Type B pancreatic cell (in vitro differentiated cells): ENCODE results near the gene OSTN. TPM values are rescaled to one million over a fixed set of nuclear protein-coding genes. Genes with fewer than 3 reads are reported as not detected.

Experiments
- DNase-seq: peaks from one replicate; pipeline ENCODE4 v3.0.0; 2021; ENCODE audit warnings: mixed read lengths; ENCODE audit not compliant: unreplicated experiment; ENCODE audit errors: extremely low spot score
- H3K27ac Mint-ChIP-seq: 2 replicates; pipeline ENCODE4 v1.8.0; 2021; ENCODE audit warnings: mild to moderate bottlenecking, mixed read lengths
- H3K27me3 Mint-ChIP-seq: 2 replicates; pipeline ENCODE4 v1.8.0; 2021; ENCODE audit warnings: mixed read lengths
- H3K36me3 Mint-ChIP-seq: 2 replicates; pipeline ENCODE4 v1.8.0; 2021; ENCODE audit warnings: mixed read lengths
- H3K4me1 Mint-ChIP-seq: one replicate; pipeline ENCODE4 v1.8.0; 2021; ENCODE audit warnings: mixed read lengths; ENCODE audit not compliant: unreplicated experiment
- H3K4me3 Mint-ChIP-seq: 2 replicates; pipeline ENCODE4 v1.8.0; 2021; ENCODE audit warnings: mild to moderate bottlenecking, mixed read lengths
- H3K9me3 Mint-ChIP-seq: 2 replicates; pipeline ENCODE4 v1.8.0; 2021; ENCODE audit warnings: mixed read lengths
- total RNA-seq: library from RNA; stranded (reverse); gene quantifications from 2 replicates; pipeline ENCODE4 v1.2.1, GENCODE V29; 2021; ENCODE audit warnings: low replicate concordance
- TF ChIP-seq, protein P1 (sequence below): fragments of 200-600 bp; sonication (generic); conservative IDR thresholded peaks from 2 replicates; pipeline ENCODE4 v1.5.0; 2021; ENCODE audit warnings: antibody characterized with exemption, mild to moderate bottlenecking

Gene OSTN
- total RNA-seq, 1 donor from 2014 or later: 1.3 TPM

DNA sequence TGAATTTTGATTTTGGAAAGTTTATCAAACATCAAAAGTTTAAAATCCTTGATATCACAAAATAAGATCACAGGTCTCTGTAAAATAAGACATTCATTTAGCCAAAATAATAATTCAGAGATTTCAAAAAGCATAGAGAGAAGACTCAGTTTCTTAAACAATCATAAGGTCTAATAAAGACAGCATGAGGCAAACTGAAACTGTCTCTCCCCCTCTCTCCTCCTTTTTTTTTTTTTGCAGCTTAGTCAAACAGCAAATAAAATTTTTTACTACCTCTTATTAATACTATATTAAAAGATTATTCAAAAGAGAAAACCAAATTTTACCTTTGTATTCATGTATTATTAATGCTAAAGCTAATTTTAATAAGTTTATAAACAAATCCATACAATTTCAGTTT is 57.4 kb downstream of the OSTN start:
- no peak for DNase-seq
- H3K4me3 Mint-ChIP-seq: no peak overlapping the region
- H3K27ac Mint-ChIP-seq: no peak overlapping the region
- TF ChIP-seq, protein P1, sequence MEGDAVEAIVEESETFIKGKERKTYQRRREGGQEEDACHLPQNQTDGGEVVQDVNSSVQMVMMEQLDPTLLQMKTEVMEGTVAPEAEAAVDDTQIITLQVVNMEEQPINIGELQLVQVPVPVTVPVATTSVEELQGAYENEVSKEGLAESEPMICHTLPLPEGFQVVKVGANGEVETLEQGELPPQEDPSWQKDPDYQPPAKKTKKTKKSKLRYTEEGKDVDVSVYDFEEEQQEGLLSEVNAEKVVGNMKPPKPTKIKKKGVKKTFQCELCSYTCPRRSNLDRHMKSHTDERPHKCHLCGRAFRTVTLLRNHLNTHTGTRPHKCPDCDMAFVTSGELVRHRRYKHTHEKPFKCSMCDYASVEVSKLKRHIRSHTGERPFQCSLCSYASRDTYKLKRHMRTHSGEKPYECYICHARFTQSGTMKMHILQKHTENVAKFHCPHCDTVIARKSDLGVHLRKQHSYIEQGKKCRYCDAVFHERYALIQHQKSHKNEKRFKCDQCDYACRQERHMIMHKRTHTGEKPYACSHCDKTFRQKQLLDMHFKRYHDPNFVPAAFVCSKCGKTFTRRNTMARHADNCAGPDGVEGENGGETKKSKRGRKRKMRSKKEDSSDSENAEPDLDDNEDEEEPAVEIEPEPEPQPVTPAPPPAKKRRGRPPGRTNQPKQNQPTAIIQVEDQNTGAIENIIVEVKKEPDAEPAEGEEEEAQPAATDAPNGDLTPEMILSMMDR: no peak
- no peaks in the 10 kb centered on the region for H3K27me3 Mint-ChIP-seq
- no peaks in the 10 kb centered on the region for H3K9me3 Mint-ChIP-seq
- H3K4me1 Mint-ChIP-seq: no peaks in the 10 kb centered on the region
- H3K36me3 Mint-ChIP-seq: no peaks in the 10 kb centered on the region

DNA sequence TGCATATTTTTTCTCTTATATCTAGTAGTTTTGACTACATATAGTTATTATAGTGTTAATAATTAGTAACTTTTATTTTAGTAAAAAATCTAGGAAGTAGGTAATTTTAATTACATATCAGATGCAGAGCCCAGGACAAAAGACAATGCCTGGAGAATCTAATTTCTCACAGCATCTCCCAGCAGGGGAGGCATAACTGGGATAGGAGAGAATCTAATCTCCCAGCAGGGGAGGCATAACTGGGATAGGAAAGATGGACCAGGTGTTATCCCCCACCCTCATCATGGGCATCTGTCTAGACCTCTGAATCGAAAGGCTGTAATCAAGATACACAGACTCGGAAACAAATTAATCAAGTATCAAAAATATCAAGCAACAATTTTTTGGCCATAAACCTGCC is 58.2 kb downstream of the OSTN start:
- Mint-ChIP-seq H3K27me3 (no peaks in the 10 kb centered on the region), H3K36me3 (no peaks in the 10 kb centered on the region), H3K4me3 (no peak overlapping the region), H3K9me3 (no peaks in the 10 kb centered on the region), H3K27ac (no peak overlapping the region), H3K4me1 (no peaks in the 10 kb centered on the region)
- DNase-seq: no peak
- TF ChIP-seq, protein P1: no peak

DNA sequence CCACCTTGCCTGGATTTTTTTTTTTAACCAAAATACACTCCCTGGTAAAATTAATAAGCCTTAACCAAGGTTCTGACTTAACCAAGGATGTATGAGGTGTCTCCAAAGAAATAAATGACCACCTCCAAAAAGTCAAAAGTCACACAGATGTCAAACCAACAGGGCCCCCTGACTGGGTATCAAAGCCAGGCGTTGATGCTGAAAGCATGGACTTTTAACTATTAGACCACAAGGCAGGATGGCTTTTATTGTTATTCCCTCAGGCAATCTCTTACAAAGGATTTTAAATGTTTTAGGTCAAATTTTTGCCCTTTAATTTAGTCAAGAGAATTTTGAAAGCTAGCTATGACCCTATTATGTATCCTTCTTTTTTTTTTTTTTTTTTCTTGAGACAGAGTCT is 60.4 kb downstream of the OSTN start:
- Mint-ChIP-seq H3K4me1 (no peaks in the 10 kb centered on the region), H3K27ac (no peak overlapping the region), H3K4me3 (no peak overlapping the region), H3K36me3 (no peaks in the 10 kb centered on the region), H3K9me3 (no peaks in the 10 kb centered on the region), H3K27me3 (no peaks in the 10 kb centered on the region)
- DNase-seq: no peak
- TF ChIP-seq, protein P1: no peak

DNA sequence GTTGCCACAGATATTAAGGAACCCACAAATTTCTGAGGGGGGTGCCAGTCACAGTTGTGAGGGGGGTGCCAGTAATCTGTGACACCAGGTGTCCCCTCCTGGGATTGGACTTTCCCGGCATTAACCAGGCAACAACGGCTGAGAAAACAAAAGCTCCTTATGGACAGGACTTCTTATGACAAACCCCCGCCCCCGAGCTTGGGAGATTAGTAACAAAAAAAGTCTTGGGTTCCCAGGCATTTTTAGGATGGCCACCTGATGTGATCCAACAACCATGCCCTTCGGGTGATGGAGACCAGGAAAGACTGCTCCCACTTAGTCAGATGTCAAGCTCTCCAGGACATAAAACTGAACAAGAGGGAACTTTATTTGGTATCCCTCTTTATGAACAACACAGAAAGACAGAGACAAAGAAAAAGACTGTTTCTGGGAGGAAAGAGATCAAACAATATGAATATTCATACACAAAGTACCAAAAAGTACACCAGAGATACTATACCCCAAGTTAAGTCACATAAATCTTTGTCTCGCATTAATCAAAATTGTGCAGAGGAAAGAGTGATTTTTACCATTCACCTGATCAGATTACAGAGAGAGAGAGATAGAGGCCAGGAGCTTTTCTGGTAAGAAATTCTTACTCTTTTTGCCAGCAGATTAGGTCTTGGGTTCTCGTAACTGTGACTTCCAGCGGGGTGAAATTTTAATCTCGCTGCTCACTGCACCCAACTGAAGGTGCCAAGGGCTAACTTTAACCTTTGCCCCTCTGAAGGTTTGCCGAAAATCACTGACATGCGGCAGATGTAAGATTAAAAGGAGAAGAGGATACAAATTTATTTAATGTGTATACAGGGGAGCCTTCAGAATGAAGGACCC is 61.6 kb downstream of the OSTN start:
- Mint-ChIP-seq H3K4me3 (no peak overlapping the region), H3K27ac (no peak overlapping the region), H3K4me1 (no peaks in the 10 kb centered on the region), H3K27me3 (no peaks in the 10 kb centered on the region), H3K9me3 (no peaks in the 10 kb centered on the region), H3K36me3 (no peaks in the 10 kb centered on the region)
- DNase-seq: no peak
- TF ChIP-seq, protein P1: no peak

DNA sequence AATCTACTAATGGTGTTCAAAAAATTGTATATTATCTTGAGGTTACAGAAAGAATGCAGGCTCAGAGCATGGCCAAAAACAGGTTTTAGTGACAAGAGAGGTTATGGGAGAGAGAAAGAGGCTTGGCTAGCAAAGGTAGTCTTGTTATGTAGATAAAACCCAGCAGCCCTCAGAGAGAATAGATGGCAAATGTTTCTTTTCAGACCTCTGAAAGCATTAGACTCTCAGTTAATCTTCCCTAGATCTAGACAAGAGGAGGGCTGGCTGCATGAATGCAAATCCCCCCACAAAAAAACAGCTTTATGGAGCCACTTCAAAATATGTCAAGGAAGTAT is 62.2 kb downstream of the OSTN start:
- TF ChIP-seq, protein P1: no peak
- Mint-ChIP-seq H3K4me3 (no peak overlapping the region), H3K36me3 (no peaks in the 10 kb centered on the region), H3K4me1 (no peaks in the 10 kb centered on the region), H3K27me3 (no peaks in the 10 kb centered on the region), H3K27ac (no peak overlapping the region), H3K9me3 (no peaks in the 10 kb centered on the region)
- no peak for DNase-seq
